Measurements from ENCODE around the gene FHIP1A. TPM values are rescaled to one million over a fixed set of nuclear protein-coding genes. Genes with fewer than 3 reads are reported as not detected.

FHIP1A gene
- total RNA-seq, 2 donors from 2014 or later = 20.2 to 22.1 TPM

- TF ChIP-seq, protein P1, sequence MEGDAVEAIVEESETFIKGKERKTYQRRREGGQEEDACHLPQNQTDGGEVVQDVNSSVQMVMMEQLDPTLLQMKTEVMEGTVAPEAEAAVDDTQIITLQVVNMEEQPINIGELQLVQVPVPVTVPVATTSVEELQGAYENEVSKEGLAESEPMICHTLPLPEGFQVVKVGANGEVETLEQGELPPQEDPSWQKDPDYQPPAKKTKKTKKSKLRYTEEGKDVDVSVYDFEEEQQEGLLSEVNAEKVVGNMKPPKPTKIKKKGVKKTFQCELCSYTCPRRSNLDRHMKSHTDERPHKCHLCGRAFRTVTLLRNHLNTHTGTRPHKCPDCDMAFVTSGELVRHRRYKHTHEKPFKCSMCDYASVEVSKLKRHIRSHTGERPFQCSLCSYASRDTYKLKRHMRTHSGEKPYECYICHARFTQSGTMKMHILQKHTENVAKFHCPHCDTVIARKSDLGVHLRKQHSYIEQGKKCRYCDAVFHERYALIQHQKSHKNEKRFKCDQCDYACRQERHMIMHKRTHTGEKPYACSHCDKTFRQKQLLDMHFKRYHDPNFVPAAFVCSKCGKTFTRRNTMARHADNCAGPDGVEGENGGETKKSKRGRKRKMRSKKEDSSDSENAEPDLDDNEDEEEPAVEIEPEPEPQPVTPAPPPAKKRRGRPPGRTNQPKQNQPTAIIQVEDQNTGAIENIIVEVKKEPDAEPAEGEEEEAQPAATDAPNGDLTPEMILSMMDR (IDR thresholded peaks at IDR 0.05) = no peak
- TF ChIP-seq POLR2A (IDR thresholded peaks at IDR 0.05) = no peak
- TF ChIP-seq POLR2AphosphoS5 (IDR thresholded peaks at IDR 0.05) = no peak
Observed at GRCh38 chr4:151443752-151444151, 34.8 kb downstream of the FHIP1A start.

GRCh38 chr4:151446208-151446607, 37.2 kb downstream of the FHIP1A start:
- H3K4me3 ChIP-seq = no peak overlapping the region
- no peaks in the 10 kb centered on the region for H3K4me1 ChIP-seq (replicated peaks)
- no peaks in the 10 kb centered on the region for H3K9me3 ChIP-seq
- WGBS = 94% methylated on average over 2 of the region's 2 CpGs
- no peaks in the 10 kb centered on the region for H3K36me3 ChIP-seq
- DNase-seq (ENCODE audit: low spot score) = no peak
- TF ChIP-seq POLR2AphosphoS5 (IDR thresholded peaks at IDR 0.05) (no peak), POLR2A (IDR thresholded peaks at IDR 0.05) (no peak)
- TF ChIP-seq, protein P1 (IDR thresholded peaks at IDR 0.05) = no peak
- no peaks in the 10 kb centered on the region for H3K27me3 ChIP-seq (replicated peaks; ENCODE audit: insufficient read depth)
- no peak overlapping the region for H3K27ac ChIP-seq
- intact Hi-C loops (cut with DNase I) = no loop called here

More at GRCh38 chr4:151443752-151444151, 34.8 kb downstream of the FHIP1A start:
- no peaks in the 10 kb centered on the region for H3K36me3 ChIP-seq
- H3K27me3 ChIP-seq (replicated peaks; ENCODE audit: insufficient read depth) = no peaks in the 10 kb centered on the region
- H3K4me3 ChIP-seq = no peak overlapping the region
- no peaks in the 10 kb centered on the region for H3K4me1 ChIP-seq (replicated peaks)
- intact Hi-C loops (cut with DNase I) = no loop called here
- no peaks in the 10 kb centered on the region for H3K9me3 ChIP-seq
- 93% methylated on average over 6 of the region's 6 CpGs for WGBS
- no peak overlapping the region for H3K27ac ChIP-seq
- no peak for DNase-seq (ENCODE audit: low spot score)

GRCh38 chr4:151454513-151454912, 45.5 kb downstream of the FHIP1A start:
- Histone ChIP-seq H3K9me3 (no peaks in the 10 kb centered on the region), H3K4me1 (replicated peaks) (no peaks in the 10 kb centered on the region), H3K27ac (no peak overlapping the region), H3K36me3 (no peaks in the 10 kb centered on the region), H3K4me3 (no peak overlapping the region), H3K27me3 (replicated peaks; ENCODE audit: insufficient read depth) (no peaks in the 10 kb centered on the region)
- intact Hi-C loops (cut with DNase I) = no loop called here
- TF ChIP-seq POLR2A (IDR thresholded peaks at IDR 0.05) = no peak
- TF ChIP-seq, protein P1 (IDR thresholded peaks at IDR 0.05) = no peak
- TF ChIP-seq POLR2AphosphoS5 (IDR thresholded peaks at IDR 0.05) = no peak
- 90% methylated on average over 5 of the region's 5 CpGs for WGBS
- no peak for DNase-seq (ENCODE audit: low spot score)

- Histone ChIP-seq H3K27me3 (replicated peaks; ENCODE audit: insufficient read depth) (no peaks in the 10 kb centered on the region), H3K4me3 (no peak overlapping the region), H3K9me3 (no peaks in the 10 kb centered on the region), H3K4me1 (replicated peaks) (no peaks in the 10 kb centered on the region), H3K36me3 (no peaks in the 10 kb centered on the region), H3K27ac (no peak overlapping the region)
- intact Hi-C loops (cut with DNase I) = no loop called here
- TF ChIP-seq POLR2AphosphoS5 (IDR thresholded peaks at IDR 0.05) = no peak
- DNase-seq (ENCODE audit: low spot score) = no peak
- 89% methylated on average over 1 of the region's 1 CpG for WGBS
Observed at GRCh38 chr4:151455212-151455611, 46.2 kb downstream of the FHIP1A start.

DNA sequence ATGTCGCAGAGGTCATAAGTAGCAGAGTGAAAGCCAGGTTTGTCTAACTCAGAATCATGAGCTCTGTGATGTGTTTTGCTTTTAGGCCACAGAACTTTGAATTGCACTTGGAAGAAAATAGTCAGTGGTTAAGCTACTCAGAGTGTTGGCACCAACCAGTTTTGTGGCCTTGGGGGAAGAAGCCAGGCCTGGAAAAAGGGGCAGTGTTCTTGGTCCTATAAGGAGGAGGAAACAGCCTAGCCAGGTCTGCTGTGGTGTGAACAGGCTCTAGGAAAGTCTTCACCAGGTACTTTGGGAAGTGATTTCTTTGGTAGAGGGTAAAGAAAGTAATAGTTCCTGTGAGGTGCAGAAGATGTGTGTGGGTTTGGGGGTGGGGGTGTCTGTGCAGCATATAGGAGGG, 49.2 kb downstream of the FHIP1A start:
- no peak for DNase-seq (ENCODE audit: low spot score)
- Histone ChIP-seq H3K36me3 (no peaks in the 10 kb centered on the region), H3K9me3 (no peaks in the 10 kb centered on the region), H3K27ac (no peak overlapping the region), H3K27me3 (replicated peaks; ENCODE audit: insufficient read depth) (no peaks in the 10 kb centered on the region), H3K4me3 (no peak overlapping the region), H3K4me1 (replicated peaks) (no peaks in the 10 kb centered on the region)
- intact Hi-C loops (cut with DNase I) = no loop called here
- TF ChIP-seq, protein P1 (IDR thresholded peaks at IDR 0.05) = no peak
- TF ChIP-seq POLR2AphosphoS5 (IDR thresholded peaks at IDR 0.05) (no peak), POLR2A (IDR thresholded peaks at IDR 0.05) (no peak)
- 96% methylated on average over 1 of the region's 1 CpG for WGBS

Other genes with a start within 250 kb of the FHIP1A start
- not detected for gene PRSS48, start 132.0 kb upstream of the FHIP1A start, total RNA-seq
- 10 to 100 TPM; 27.1 to 61.1 TPM for gene SH3D19, start 83.6 kb upstream of the FHIP1A start, total RNA-seq

All from prostate gland (tissue), 2 donors.